HEK293T (cell line): ENCODE measurements around the gene NKD2.

Experiments
- CTBP1 ChIP-seq: fragments of 450-650 bp; IDR thresholded peaks from 2 replicates; pipeline ENCODE4 v1.6.1; 2016; ENCODE audit warnings: borderline replicate concordance
- FOXK2 ChIP-seq: fragments of 450-650 bp; IDR thresholded peaks from 2 replicates; pipeline ENCODE4 v1.6.1; 2016; ENCODE audit warnings: mild to moderate bottlenecking
- SP1 ChIP-seq: fragments of 450-650 bp; IDR thresholded peaks from 2 replicates; pipeline ENCODE4 v1.6.1; 2017

DNA sequence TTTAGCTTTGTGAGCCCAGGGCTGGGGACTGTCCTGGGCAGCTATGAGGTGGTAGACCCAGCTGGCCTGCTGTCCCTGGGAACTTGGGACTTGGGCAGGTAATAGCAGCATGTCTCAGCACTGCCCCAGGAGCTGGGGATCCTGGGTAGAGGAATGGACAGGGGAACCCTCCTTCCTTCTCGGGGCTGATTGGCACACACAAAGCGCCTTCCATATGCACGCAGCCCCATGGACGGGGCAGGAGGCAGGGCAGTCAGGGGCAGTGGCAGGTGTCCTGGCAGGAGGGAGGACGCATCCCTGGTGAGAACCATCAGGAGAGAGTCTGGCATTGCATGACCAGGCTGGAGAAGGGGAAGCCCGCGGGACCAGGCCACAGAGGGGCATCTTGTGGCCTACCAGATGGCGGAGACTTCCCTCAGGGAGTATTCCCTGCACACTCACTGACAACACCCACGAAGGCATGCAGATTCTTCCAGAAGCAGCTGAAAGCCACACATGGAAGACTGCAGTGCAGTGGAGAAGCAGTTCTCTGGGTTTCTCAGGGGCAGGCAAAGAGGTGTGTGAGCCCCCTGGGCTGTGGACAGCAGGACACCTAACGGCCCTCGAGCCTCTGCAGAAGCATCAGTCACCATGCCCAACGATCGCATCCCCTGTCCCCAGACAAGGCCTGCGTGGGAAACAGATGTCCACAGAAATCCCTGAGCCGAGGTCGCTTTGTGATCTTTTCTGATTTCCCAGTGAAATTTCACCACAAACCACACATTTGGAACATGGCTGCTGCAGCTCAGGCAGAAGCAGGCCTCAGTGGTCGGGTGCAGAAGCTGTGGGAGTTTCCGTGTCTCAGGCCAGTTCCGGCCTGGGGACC lies 7.0 kb upstream of the NKD2 start:
- TF ChIP-seq SP1: no peak
- TF ChIP-seq CTBP1: no peak
- no peak for TF ChIP-seq FOXK2
